ENCODE data around the gene CD7.
A peak's percentile ranks its signal among the peaks of the same experiment; 100 is the strongest.

CD7 gene

GRCh38 chr17:82328141-82328993, 11.0 kb upstream of the CD7 start:
- no peak for DNase-seq

GRCh38 chr17:82327757-82328140, 10.3 kb upstream of the CD7 start:
- DNase-seq: no peak

GRCh38 chr17:82327289-82327688, 9.9 kb upstream of the CD7 start:
- DNase-seq: no peak

- no peak for DNase-seq
Measured at GRCh38 chr17:82325286-82326180, 8.1 kb upstream of the CD7 start.

GRCh38 chr17:82324566-82325285, 7.3 kb upstream of the CD7 start:
- DNase-seq: no peak

GRCh38 chr17:82323514-82324234, 6.3 kb upstream of the CD7 start:
- DNase-seq: no peak

- DNase-seq: no peak
Measured at GRCh38 chr17:82322526-82323453, 5.4 kb upstream of the CD7 start.

GRCh38 chr17:82321947-82322466, 4.6 kb upstream of the CD7 start:
- DNase-seq: no peak

- peak; percentile 65 to 67 for DNase-seq
Measured at GRCh38 chr17:82320956-82321927, 3.8 kb upstream of the CD7 start.

GRCh38 chr17:82320140-82320840, 2.9 kb upstream of the CD7 start:
- no peak for DNase-seq

- no peak for DNase-seq
Measured at GRCh38 chr17:82319619-82320062, 2.2 kb upstream of the CD7 start.

- no peak for DNase-seq
Measured at GRCh38 chr17:82318772-82319606, 1.6 kb upstream of the CD7 start.

- no peak for DNase-seq
Measured at GRCh38 chr17:82318169-82318498, 726 bp upstream of the CD7 start.

GRCh38 chr17:82316651-82317393, 586 bp downstream of the CD7 start:
- no peak for DNase-seq

GRCh38 chr17:82315703-82316358, 1.6 kb downstream of the CD7 start:
- DNase-seq: no peak

- DNase-seq: no peak
Measured at GRCh38 chr17:82314727-82315605, 2.4 kb downstream of the CD7 start.
